ENCODE measurements around the gene ABCC8. TPM values are rescaled to one million over a fixed set of nuclear protein-coding genes. Genes with fewer than 3 reads are reported as not detected.

The ABCC8 gene
- total and polyA plus RNA-seq, 4 experiments from 2014 or later = not detected

- H3K27ac Mint-ChIP-seq = peak overlapping the region in 1 of 7 donors; percentile 32
- intact Hi-C loops (cut with micrococcal nuclease) = no loop called here
- CTCF ChIA-PET (ENCODE audit: partially characterized antibody) = interaction anchor here (1.5 to 3.5 kb wide), 3 partner anchors 9 to 131 kb away, joined by 3 to 17 read pairs (median 14); partner anchors contain the start of gene KCNJ11
- H3K4me1 Mint-ChIP-seq = no peaks in the 10 kb centered on the region
- no peak overlapping the region for H3K4me3 ChIP-seq (ENCODE audit: low read length in 2 of 2)
- POLR2A ChIA-PET (ENCODE audit: partially characterized antibody) = no interaction called here
- H3K4me3 Mint-ChIP-seq = no peak overlapping the region
- H3K36me3 Mint-ChIP-seq = no peaks in the 10 kb centered on the region
- peaks cover 0 to 4% of the 10 kb centered on the region in 2 donors for H3K27me3 Mint-ChIP-seq
- H3K4me1 ChIP-seq (ENCODE audit: insufficient read depth, low read length) = no peaks in the 10 kb centered on the region
- peaks cover 0 to 2% (median 0%) of the 10 kb centered on the region in 8 donors for H3K9me3 Mint-ChIP-seq
- H3K9me3 ChIP-seq (ENCODE audit: control insufficient read depth in 1 of 2, low read length in 2 of 2) = no peaks in the 10 kb centered on the region
- no peak for DNase-seq
- no peaks in the 10 kb centered on the region for H3K36me3 ChIP-seq (ENCODE audit: insufficient read depth, low read length)
- no peak overlapping the region for H3K27ac ChIP-seq (ENCODE audit: low read depth, low read length)
- no peaks in the 10 kb centered on the region for H3K27me3 ChIP-seq (ENCODE audit: insufficient read depth, low read length)
Measured at GRCh38 chr11:17519061-17519885, 42.6 kb upstream of the ABCC8 start.

- DNase-seq = no peak
- Histone ChIP-seq H3K27me3 (ENCODE audit: insufficient read depth, low read length) (no peaks in the 10 kb centered on the region), H3K36me3 (ENCODE audit: insufficient read depth, low read length) (no peaks in the 10 kb centered on the region), H3K4me1 (ENCODE audit: insufficient read depth, low read length) (no peaks in the 10 kb centered on the region), H3K4me3 (ENCODE audit: low read length in 2 of 2) (no peak overlapping the region), H3K9me3 (ENCODE audit: control insufficient read depth in 1 of 2, low read length in 2 of 2) (no peaks in the 10 kb centered on the region), H3K27ac (ENCODE audit: low read depth, low read length) (no peak overlapping the region)
- no peaks in the 10 kb centered on the region for H3K36me3 Mint-ChIP-seq
- peaks cover 0 to under 1% (median 0%) of the 10 kb centered on the region in 8 donors for H3K9me3 Mint-ChIP-seq
- intact Hi-C loops (cut with micrococcal nuclease) = no loop called here
- ChIA-PET CTCF (ENCODE audit: partially characterized antibody) (interaction anchor here (3.0 to 3.5 kb wide), 2 partner anchors 10 to 14 kb away, joined by 14 to 17 read pairs; no protein-coding TSS in a partner anchor), POLR2A (ENCODE audit: partially characterized antibody) (no interaction called here)
- no peak overlapping the region for H3K4me3 Mint-ChIP-seq
- no peaks in the 10 kb centered on the region for H3K4me1 Mint-ChIP-seq
- peak overlapping the region in 1 of 7 donors; percentile 44 for H3K27ac Mint-ChIP-seq
- peaks cover 0 to 4% of the 10 kb centered on the region in 2 donors for H3K27me3 Mint-ChIP-seq
Measured at GRCh38 chr11:17518366-17518765, 41.7 kb upstream of the ABCC8 start.

- CTCF ChIA-PET (ENCODE audit: partially characterized antibody) = interaction anchor here (3.0 to 3.5 kb wide), 2 partner anchors 11 to 12 kb away, joined by 14 to 17 read pairs; no protein-coding TSS in a partner anchor
- Histone ChIP-seq H3K4me3 (ENCODE audit: low read length in 2 of 2) (no peak overlapping the region), H3K27me3 (ENCODE audit: insufficient read depth, low read length) (no peaks in the 10 kb centered on the region), H3K9me3 (ENCODE audit: control insufficient read depth in 1 of 2, low read length in 2 of 2) (no peaks in the 10 kb centered on the region), H3K4me1 (ENCODE audit: insufficient read depth, low read length) (no peaks in the 10 kb centered on the region), H3K27ac (ENCODE audit: low read depth, low read length) (no peak overlapping the region), H3K36me3 (ENCODE audit: insufficient read depth, low read length) (no peaks in the 10 kb centered on the region)
- Mint-ChIP-seq H3K4me1 (no peaks in the 10 kb centered on the region), H3K36me3 (no peaks in the 10 kb centered on the region), H3K4me3 (no peak overlapping the region), H3K27me3 (peaks cover 3 to 5% of the 10 kb centered on the region in 2 donors), H3K27ac (no peak overlapping the region), H3K9me3 (no peaks in the 10 kb centered on the region)
- POLR2A ChIA-PET (ENCODE audit: partially characterized antibody) = no interaction called here
- DNase-seq = no peak
- intact Hi-C loops (cut with micrococcal nuclease) = no loop called here
Measured at GRCh38 chr11:17517186-17517585, 40.5 kb upstream of the ABCC8 start.

- POLR2A ChIA-PET (ENCODE audit: partially characterized antibody) = no interaction called here
- no peak overlapping the region for H3K27ac Mint-ChIP-seq
Measured at GRCh38 chr11:17516551-17517150, 40.0 kb upstream of the ABCC8 start.

GRCh38 chr11:17515443-17516176 is 39.0 kb upstream of the ABCC8 start:
- no peaks in the 10 kb centered on the region for H3K9me3 Mint-ChIP-seq
- Histone ChIP-seq H3K4me1 (ENCODE audit: insufficient read depth, low read length) (no peaks in the 10 kb centered on the region), H3K36me3 (ENCODE audit: insufficient read depth, low read length) (no peaks in the 10 kb centered on the region), H3K4me3 (ENCODE audit: low read length in 2 of 2) (no peak overlapping the region), H3K27me3 (ENCODE audit: insufficient read depth, low read length) (no peaks in the 10 kb centered on the region), H3K9me3 (ENCODE audit: control insufficient read depth in 1 of 2, low read length in 2 of 2) (no peaks in the 10 kb centered on the region), H3K27ac (ENCODE audit: low read depth, low read length) (no peak overlapping the region)
- H3K36me3 Mint-ChIP-seq = no peaks in the 10 kb centered on the region
- DNase-seq = no peak
- H3K4me1 Mint-ChIP-seq = no peaks in the 10 kb centered on the region
- CTCF ChIA-PET (ENCODE audit: partially characterized antibody) = interaction anchor here (1.3 kb wide), 1 partner anchor 12 kb away, joined by 4 read pairs; no protein-coding TSS in a partner anchor
- no peak overlapping the region for H3K4me3 Mint-ChIP-seq
- intact Hi-C loops (cut with micrococcal nuclease) = no loop called here
- no peak overlapping the region for H3K27ac Mint-ChIP-seq
- POLR2A ChIA-PET (ENCODE audit: partially characterized antibody) = no interaction called here
- peaks cover 3 to 5% of the 10 kb centered on the region in 2 donors for H3K27me3 Mint-ChIP-seq

More at GRCh38 chr11:17516551-17517150, 40.0 kb upstream of the ABCC8 start:
- Mint-ChIP-seq H3K36me3 (no peaks in the 10 kb centered on the region), H3K9me3 (no peaks in the 10 kb centered on the region), H3K27me3 (peaks cover 3 to 5% of the 10 kb centered on the region in 2 donors), H3K4me1 (no peaks in the 10 kb centered on the region), H3K4me3 (no peak overlapping the region)
- no peaks in the 10 kb centered on the region for H3K27me3 ChIP-seq (ENCODE audit: insufficient read depth, low read length)
- intact Hi-C loops (cut with micrococcal nuclease) = no loop called here
- H3K36me3 ChIP-seq (ENCODE audit: insufficient read depth, low read length) = no peaks in the 10 kb centered on the region
- H3K4me3 ChIP-seq (ENCODE audit: low read length in 2 of 2) = no peak overlapping the region
- H3K27ac ChIP-seq (ENCODE audit: low read depth, low read length) = no peak overlapping the region
- CTCF ChIA-PET (ENCODE audit: partially characterized antibody) = no interaction called here
- no peak for DNase-seq
- no peaks in the 10 kb centered on the region for H3K4me1 ChIP-seq (ENCODE audit: insufficient read depth, low read length)
- no peaks in the 10 kb centered on the region for H3K9me3 ChIP-seq (ENCODE audit: control insufficient read depth in 1 of 2, low read length in 2 of 2)

GRCh38 chr11:17514476-17514875 is 37.8 kb upstream of the ABCC8 start:
- Mint-ChIP-seq H3K27me3 (peaks cover 5 to 6% of the 10 kb centered on the region in 2 donors), H3K4me3 (no peak overlapping the region), H3K36me3 (no peaks in the 10 kb centered on the region), H3K9me3 (no peaks in the 10 kb centered on the region), H3K27ac (no peak overlapping the region), H3K4me1 (no peaks in the 10 kb centered on the region)
- no peak overlapping the region for H3K4me3 ChIP-seq (ENCODE audit: low read length in 2 of 2)
- H3K27me3 ChIP-seq (ENCODE audit: insufficient read depth, low read length) = no peaks in the 10 kb centered on the region
- intact Hi-C loops (cut with micrococcal nuclease) = no loop called here
- DNase-seq = no peak
- no peak overlapping the region for H3K27ac ChIP-seq (ENCODE audit: low read depth, low read length)
- H3K9me3 ChIP-seq (ENCODE audit: control insufficient read depth in 1 of 2, low read length in 2 of 2) = no peaks in the 10 kb centered on the region
- ChIA-PET POLR2A (ENCODE audit: partially characterized antibody) (no interaction called here), CTCF (ENCODE audit: partially characterized antibody) (interaction anchor here (1.3 to 1.4 kb wide), 2 partner anchors 9 to 13 kb away, joined by 3 to 4 read pairs; no protein-coding TSS in a partner anchor)
- H3K4me1 ChIP-seq (ENCODE audit: insufficient read depth, low read length) = no peaks in the 10 kb centered on the region
- no peaks in the 10 kb centered on the region for H3K36me3 ChIP-seq (ENCODE audit: insufficient read depth, low read length)

- ChIA-PET POLR2A (ENCODE audit: partially characterized antibody) (no interaction called here), CTCF (ENCODE audit: partially characterized antibody) (interaction anchor here (1.4 to 1.5 kb wide), 3 partner anchors 9 to 10 kb away, joined by 3 to 7 read pairs (median 3); no protein-coding TSS in a partner anchor)
- H3K4me3 ChIP-seq (ENCODE audit: low read length in 2 of 2) = no peak overlapping the region
- no peak for DNase-seq
- Mint-ChIP-seq H3K27ac (no peak overlapping the region), H3K36me3 (no peaks in the 10 kb centered on the region), H3K9me3 (no peaks in the 10 kb centered on the region), H3K27me3 (peaks cover 5 to 10% of the 10 kb centered on the region in 2 donors), H3K4me1 (no peaks in the 10 kb centered on the region), H3K4me3 (no peak overlapping the region)
- intact Hi-C loops (cut with micrococcal nuclease) = no loop called here
- no peaks in the 10 kb centered on the region for H3K36me3 ChIP-seq (ENCODE audit: insufficient read depth, low read length)
- no peaks in the 10 kb centered on the region for H3K4me1 ChIP-seq (ENCODE audit: insufficient read depth, low read length)
- H3K27ac ChIP-seq (ENCODE audit: low read depth, low read length) = no peak overlapping the region
- no peaks in the 10 kb centered on the region for H3K9me3 ChIP-seq (ENCODE audit: control insufficient read depth in 1 of 2, low read length in 2 of 2)
- H3K27me3 ChIP-seq (ENCODE audit: insufficient read depth, low read length) = no peaks in the 10 kb centered on the region
Measured at GRCh38 chr11:17513853-17514252, 37.2 kb upstream of the ABCC8 start.
